PFSK-1 (cell line): ENCODE results near the gene NCAM1.

Experiments
- FOXP2 ChIP-seq: optimal IDR thresholded peaks from 2 replicates; pipeline ENCODE3; 2011; ENCODE audit warnings: borderline replicate concordance, control low read depth, inconsistent platforms; ENCODE audit not compliant: insufficient read depth; ENCODE audit errors: extremely low read length, extremely low read depth
- POLR2AphosphoS5 ChIP-seq: IDR thresholded peaks from 2 replicates; pipeline ENCODE4 v1.6.1; 2012; ENCODE audit warnings: low read depth, mild to moderate bottlenecking, control low read depth, low read length, moderate library complexity
- REST ChIP-seq, 2 experiments: IDR thresholded peaks; 2 replicates each; pipeline versions ENCODE4 v1.6.1 to v1.8.0; 2011 to 2012; ENCODE audit warnings: low read depth in 2 of 2, low read length in 2 of 2, control low read depth in 1 of 2, inconsistent platforms in 1 of 2, mild to moderate bottlenecking in 1 of 2, moderate library complexity in 1 of 2; ENCODE audit not compliant: insufficient read depth in 1 of 2
- SIN3A ChIP-seq: IDR thresholded peaks from 2 replicates; pipeline ENCODE4 v1.6.1; 2012; ENCODE audit warnings: mild to moderate bottlenecking, low read length, moderate library complexity, borderline replicate concordance; ENCODE audit not compliant: insufficient read depth
- TAF1 ChIP-seq: IDR thresholded peaks from 2 replicates; pipeline ENCODE4 v1.6.1; 2012; ENCODE audit warnings: low read length, control low read depth, borderline replicate concordance; ENCODE audit not compliant: insufficient read depth

The NCAM1 gene

GRCh38 chr11:112963368-112963955 lies 2.2 kb downstream of the NCAM1 start:
- no peak for TF ChIP-seq FOXP2
- no peak for TF ChIP-seq TAF1
- no peak for TF ChIP-seq POLR2AphosphoS5
- no peak for TF ChIP-seq SIN3A
- no peak for TF ChIP-seq REST (IDR thresholded peaks at IDR 0.05; ENCODE audit: insufficient read depth in 1 of 2, low read depth in 2 of 2, low read length in 2 of 2)

DNA sequence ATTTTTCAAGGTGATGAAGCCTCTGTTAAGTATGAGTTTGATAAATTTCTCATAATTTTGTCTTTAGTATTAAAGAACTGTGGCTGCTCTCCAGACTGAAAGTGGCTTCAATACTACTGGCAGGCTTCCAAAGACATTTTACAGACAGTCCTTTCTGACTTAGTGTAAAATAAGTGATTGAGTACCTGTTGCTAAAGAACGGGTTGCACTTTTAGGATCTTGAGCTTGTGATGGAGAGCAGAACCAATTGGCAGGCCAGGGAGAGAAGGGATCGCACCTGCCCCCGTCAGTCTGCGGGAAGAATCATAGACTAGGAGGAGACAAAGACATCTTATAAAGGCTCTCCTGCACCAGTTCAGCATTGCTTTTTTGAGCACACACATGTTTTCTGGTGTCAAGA lies 4.4 kb downstream of the NCAM1 start:
- TF ChIP-seq TAF1 (no peak), POLR2AphosphoS5 (no peak), FOXP2 (no peak), REST (IDR thresholded peaks at IDR 0.05; ENCODE audit: insufficient read depth in 1 of 2, low read depth in 2 of 2, low read length in 2 of 2) (no peak), SIN3A (no peak)

- TF ChIP-seq TAF1 (no peak), SIN3A (no peak), REST (IDR thresholded peaks at IDR 0.05; ENCODE audit: insufficient read depth in 1 of 2, low read depth in 2 of 2, low read length in 2 of 2) (no peak)
These were observed 5.3 kb downstream of the NCAM1 start for GRCh38 chr11:112966561-112966960.

DNA sequence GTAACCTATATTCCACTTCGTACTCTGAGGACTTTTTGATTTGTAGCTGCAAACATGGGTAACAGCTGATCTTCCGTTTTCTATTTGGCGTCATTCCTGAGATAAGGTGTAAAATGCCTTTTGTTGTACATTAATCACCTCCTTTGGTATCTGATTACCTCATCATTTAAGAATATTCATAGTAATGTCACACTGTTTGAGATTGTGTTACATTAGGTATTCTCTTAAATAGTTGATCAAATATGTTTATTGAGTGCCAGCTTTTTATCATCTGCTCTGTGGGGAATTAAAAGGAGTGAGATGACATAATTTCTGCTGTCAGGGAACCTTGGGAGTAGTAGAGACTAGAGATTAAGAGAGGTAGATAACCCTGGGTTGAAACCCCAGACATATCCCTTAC lies 5.9 kb downstream of the NCAM1 start:
- TF ChIP-seq POLR2AphosphoS5 (no peak), SIN3A (no peak), REST (IDR thresholded peaks at IDR 0.05; ENCODE audit: insufficient read depth in 1 of 2, low read depth in 2 of 2, low read length in 2 of 2) (no peak), FOXP2 (no peak), TAF1 (no peak)

DNA sequence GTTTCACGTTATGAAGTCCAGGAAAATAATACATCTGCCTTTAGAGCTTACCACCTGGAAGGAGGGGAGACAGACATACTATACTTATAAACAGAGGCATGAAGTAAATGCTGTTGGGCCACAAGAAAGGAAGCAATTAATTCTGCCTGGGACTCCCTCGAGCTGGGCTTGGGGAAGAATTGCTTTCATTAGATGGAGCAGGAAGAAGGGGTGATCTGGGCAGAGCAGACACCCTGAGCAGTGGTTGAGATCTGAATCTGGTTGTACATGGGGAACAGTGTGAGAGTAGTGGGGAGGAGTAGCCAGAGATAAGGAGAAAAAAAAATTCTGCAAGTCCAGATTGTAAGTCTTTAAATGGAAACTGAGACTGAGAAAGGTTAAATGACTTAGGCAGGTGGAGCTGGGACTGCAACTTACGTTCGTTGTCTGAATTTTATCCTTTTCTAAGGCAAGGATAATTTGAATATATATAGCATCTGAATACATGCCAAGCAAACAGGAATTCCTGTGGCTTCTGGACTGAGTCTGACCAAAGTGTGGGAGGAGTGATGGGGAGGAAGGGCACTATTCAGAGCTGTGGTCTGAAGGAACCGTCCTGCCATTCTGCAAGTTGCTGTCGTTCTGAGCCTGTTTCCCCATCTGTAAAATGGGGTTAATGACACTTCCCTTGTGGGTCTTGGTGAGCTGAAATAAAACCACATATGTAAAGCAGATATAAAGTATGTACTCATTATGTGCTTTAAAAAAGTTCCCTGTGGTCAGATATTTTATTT lies 7.9 kb downstream of the NCAM1 start:
- no peak for TF ChIP-seq FOXP2
- no peak for TF ChIP-seq POLR2AphosphoS5
- TF ChIP-seq REST (IDR thresholded peaks at IDR 0.05; ENCODE audit: insufficient read depth in 1 of 2, low read depth in 2 of 2, low read length in 2 of 2), result no peak
- TF ChIP-seq TAF1, result no peak
- no peak for TF ChIP-seq SIN3A
